GM23338 (cell line): ENCODE results near the gene SEC11A. TPM values are rescaled to one million over a fixed set of nuclear protein-coding genes. Genes with fewer than 3 reads are reported as not detected.

Source experiments
- ATAC-seq: fragments of 200-7000 bp; cut with Tn5 transposase; 3 replicates; pipeline ENCODE4 v1.9.1; 2020
- DNase-seq: peaks from one replicate; pipeline ENCODE4 v3.0.0-alpha.2; 2015; ENCODE audit warnings: low spot score
- H2AFZ ChIP-seq: fragments of 200-600 bp; sonication (generic); 2 replicates; pipeline ENCODE4 v1.8.0; 2016; ENCODE audit warnings: antibody characterized with exemption, mild to moderate bottlenecking, moderate library complexity
- H3F3A ChIP-seq: fragments of 200-600 bp; sonication (generic); replicated peaks from 2 replicates; pipeline ENCODE4 v1.8.0; 2017; ENCODE audit warnings: antibody characterized with exemption, mixed run types, low read depth
- H3K27ac ChIP-seq: fragments of 200-600 bp; sonication (generic); 2 replicates; pipeline ENCODE4 v1.6.1; 2016; ENCODE audit warnings: low read depth
- H3K27me3 ChIP-seq: fragments of 200-600 bp; sonication (generic); 2 replicates; pipeline ENCODE4 v1.8.0; 2016; ENCODE audit warnings: mild to moderate bottlenecking, mixed run types, moderate library complexity; ENCODE audit not compliant: insufficient read depth
- H3K36me3 ChIP-seq: fragments of 200-600 bp; sonication (generic); 2 replicates; pipeline ENCODE4 v1.8.0; 2016; ENCODE audit warnings: mild to moderate bottlenecking; ENCODE audit not compliant: insufficient read depth
- H3K4me1 ChIP-seq: fragments of 200-600 bp; sonication (generic); 2 replicates; pipeline ENCODE4 v1.8.0; 2016; ENCODE audit warnings: mild to moderate bottlenecking, moderate library complexity; ENCODE audit not compliant: insufficient read depth
- H3K4me2 ChIP-seq: fragments of 200-600 bp; sonication (generic); 2 replicates; pipeline ENCODE4 v1.7.1; 2017; ENCODE audit warnings: mixed run types
- H3K4me3 ChIP-seq: fragments of 200-600 bp; sonication (generic); 2 replicates; pipeline ENCODE4 v1.6.1; 2016; ENCODE audit warnings: mixed run types
- H3K79me2 ChIP-seq: fragments of 200-600 bp; sonication (generic); replicated peaks from 2 replicates; pipeline ENCODE4 v1.8.0; 2017; ENCODE audit warnings: mild to moderate bottlenecking; ENCODE audit not compliant: insufficient read depth
- H3K9me2 ChIP-seq: fragments of 200-600 bp; sonication (generic); 2 replicates; pipeline ENCODE4 v1.8.0; 2017; ENCODE audit not compliant: insufficient read depth
- H4K20me1 ChIP-seq: fragments of 200-600 bp; sonication (generic); replicated peaks from 2 replicates; pipeline ENCODE4 v1.8.0; 2017; ENCODE audit warnings: mild to moderate bottlenecking; ENCODE audit not compliant: insufficient read depth
- H3K27ac Mint-ChIP-seq: 2 replicates; pipeline ENCODE4 v1.8.0; 2020; ENCODE audit warnings: inconsistent platforms, mild to moderate bottlenecking, moderate library complexity, mixed read lengths
- H3K27me3 Mint-ChIP-seq: 3 replicates; pipeline ENCODE4 v1.8.0; 2022; ENCODE audit warnings: low read depth, mild to moderate bottlenecking, moderate library complexity, mixed read lengths, inconsistent platforms; ENCODE audit not compliant: insufficient read depth, poor library complexity
- H3K36me3 Mint-ChIP-seq: 3 replicates; pipeline ENCODE4 v1.8.0; 2021; ENCODE audit warnings: low read depth, mild to moderate bottlenecking, inconsistent platforms, moderate library complexity, mixed read lengths
- H3K4me1 Mint-ChIP-seq: 3 replicates; pipeline ENCODE4 v1.8.0; 2020; ENCODE audit warnings: mild to moderate bottlenecking, inconsistent platforms, mixed read lengths
- H3K4me3 Mint-ChIP-seq: 3 replicates; pipeline ENCODE4 v1.8.0; 2021; ENCODE audit warnings: moderate library complexity, mild to moderate bottlenecking, inconsistent platforms, mixed read lengths
- H3K9me3 Mint-ChIP-seq: 3 replicates; pipeline ENCODE4 v1.8.0; 2020; ENCODE audit warnings: moderate library complexity, mild to moderate bottlenecking, inconsistent platforms, mixed read lengths
- CREB1 ChIP-seq: fragments of 250-450 bp; sonication (Bioruptor Pico); IDR thresholded peaks from 2 replicates; pipeline ENCODE4 v1.5.0; 2020; ENCODE audit warnings: low read depth, mild to moderate bottlenecking, moderate library complexity
- EZH2 ChIP-seq: fragments of 200-600 bp; sonication (generic); IDR thresholded peaks from one replicate; pipeline ENCODE4 v1.8.0; 2017; ENCODE audit warnings: antibody characterized with exemption, mild to moderate bottlenecking, low read depth; ENCODE audit not compliant: unreplicated experiment
- EZH2phosphoT487 ChIP-seq: fragments of 200-600 bp; sonication (generic); IDR thresholded peaks from one replicate; pipeline ENCODE4 v1.8.1; 2018; ENCODE audit warnings: antibody characterized with exemption; ENCODE audit not compliant: unreplicated experiment
- NANOG ChIP-seq: IDR thresholded peaks from 2 replicates; pipeline ENCODE4 v1.6.1; 2016; ENCODE audit warnings: antibody characterized with exemption, borderline replicate concordance
- STAT1 ChIP-seq: IDR thresholded peaks from one replicate; pipeline ENCODE4 v1.6.1; 2016; ENCODE audit warnings: antibody characterized with exemption; ENCODE audit not compliant: unreplicated experiment
- ZNF331 ChIP-seq: fragments of 250-450 bp; sonication (Bioruptor Pico); IDR thresholded peaks from 2 replicates; pipeline ENCODE4 v1.5.0; 2020; ENCODE audit warnings: low read depth, mild to moderate bottlenecking, moderate library complexity
- polyA plus RNA-seq: library from polyadenylated mRNA; unstranded; fragments of >200 nt; fragmentation: Nextera tagmentation; extraction: Ambion mirVana; gene quantifications from 2 replicates; pipeline ENCODE4 v1.2.1, GENCODE V29; 2016
- total RNA-seq: library from RNA; depleted of rRNA; stranded (reverse); fragments of >200 nt; shearing (Covaris generic); gene quantifications from 2 replicates; pipeline ENCODE4 v1.2.3, GENCODE V29; 2014
- TF ChIP-seq, protein P1 (sequence below), 2 experiments: fragments of 200-600 bp in 1 of 2; sonication (generic) in 1 of 2; conservative IDR thresholded peaks; 2 replicates each; pipeline versions ENCODE4 v1.5.1 to v1.6.1; 2016 to 2017; ENCODE audit warnings: antibody characterized with exemption in 2 of 2, low read depth in 2 of 2, mild to moderate bottlenecking in 2 of 2, moderate library complexity in 1 of 2
- TF ChIP-seq, protein P2 (sequence below): IDR thresholded peaks from 2 replicates; pipeline ENCODE4 v1.6.1; 2016; ENCODE audit warnings: antibody characterized with exemption
- TF ChIP-seq, protein P3 (sequence below): IDR thresholded peaks from one replicate; pipeline ENCODE4 v1.6.1; 2018; ENCODE audit warnings: antibody characterized with exemption; ENCODE audit not compliant: unreplicated experiment

SEC11A gene
- total and polyA plus RNA-seq, 2 experiments from 2014 or later = 191 to 257 TPM

DNA sequence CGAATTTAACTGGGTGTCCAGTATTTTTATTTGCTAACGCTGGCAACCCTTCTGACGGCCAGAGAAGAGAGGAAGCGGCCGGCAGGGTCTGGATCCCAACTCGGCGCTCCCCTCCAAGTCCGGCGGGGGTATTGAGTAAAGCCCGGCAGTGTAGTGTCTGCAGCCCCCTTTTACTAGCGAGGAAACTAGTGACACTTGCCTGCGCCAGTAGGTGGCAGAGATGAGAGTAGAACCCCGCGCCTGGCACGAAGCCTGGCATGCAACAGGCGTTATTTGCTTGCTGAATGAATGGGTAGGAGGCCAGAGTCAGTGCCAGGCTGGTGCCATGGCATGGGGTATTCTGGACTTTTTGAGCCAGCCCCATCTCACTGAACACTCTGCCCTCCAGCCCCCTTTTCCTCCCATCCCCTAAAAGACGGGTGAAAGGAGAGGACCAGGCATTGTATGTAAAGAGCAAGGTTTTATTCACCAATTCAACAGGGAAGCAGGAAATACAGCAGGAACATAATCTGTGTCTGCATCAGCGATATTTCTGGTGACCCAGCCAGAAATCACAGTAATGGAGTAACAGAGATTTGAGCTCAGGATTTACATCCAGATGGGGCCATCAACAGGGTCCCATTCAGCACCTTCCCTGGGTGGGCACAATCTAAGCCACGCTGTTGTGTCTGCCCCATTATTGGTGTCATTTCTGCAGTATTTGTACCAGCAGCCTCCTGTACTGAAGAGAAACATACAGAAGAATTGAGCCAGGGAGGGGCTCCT, 61.1 kb downstream of the SEC11A start:
- H3K4me2 ChIP-seq = peak overlapping the region; percentile 90
- Mint-ChIP-seq H3K27me3 (peaks cover 19% of the 10 kb centered on the region), H3K4me3 (peak overlapping the region; percentile 99), H3K9me3 (no peaks in the 10 kb centered on the region; the same call in 2 of the 3 replicates), H3K36me3 (peaks cover 25% of the 10 kb centered on the region), H3K4me1 (peaks cover 30% of the 10 kb centered on the region), H3K27ac (no peak overlapping the region)
- peak; percentile 94 for DNase-seq
- peaks cover 22% of the 10 kb centered on the region for H3F3A ChIP-seq
- TF ChIP-seq, protein P1, sequence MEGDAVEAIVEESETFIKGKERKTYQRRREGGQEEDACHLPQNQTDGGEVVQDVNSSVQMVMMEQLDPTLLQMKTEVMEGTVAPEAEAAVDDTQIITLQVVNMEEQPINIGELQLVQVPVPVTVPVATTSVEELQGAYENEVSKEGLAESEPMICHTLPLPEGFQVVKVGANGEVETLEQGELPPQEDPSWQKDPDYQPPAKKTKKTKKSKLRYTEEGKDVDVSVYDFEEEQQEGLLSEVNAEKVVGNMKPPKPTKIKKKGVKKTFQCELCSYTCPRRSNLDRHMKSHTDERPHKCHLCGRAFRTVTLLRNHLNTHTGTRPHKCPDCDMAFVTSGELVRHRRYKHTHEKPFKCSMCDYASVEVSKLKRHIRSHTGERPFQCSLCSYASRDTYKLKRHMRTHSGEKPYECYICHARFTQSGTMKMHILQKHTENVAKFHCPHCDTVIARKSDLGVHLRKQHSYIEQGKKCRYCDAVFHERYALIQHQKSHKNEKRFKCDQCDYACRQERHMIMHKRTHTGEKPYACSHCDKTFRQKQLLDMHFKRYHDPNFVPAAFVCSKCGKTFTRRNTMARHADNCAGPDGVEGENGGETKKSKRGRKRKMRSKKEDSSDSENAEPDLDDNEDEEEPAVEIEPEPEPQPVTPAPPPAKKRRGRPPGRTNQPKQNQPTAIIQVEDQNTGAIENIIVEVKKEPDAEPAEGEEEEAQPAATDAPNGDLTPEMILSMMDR (conservative IDR thresholded peaks at IDR 0.05; ENCODE audit: low read depth in 2 of 2) = peak; percentile 66 to 82
- TF ChIP-seq EZH2phosphoT487 (no peak), CREB1 (0 out of 2 replicates have a peak, but pooled peaks have one; percentile 18), ZNF331 (CRISPR knock-in tag) (no peak), EZH2 (no peak), STAT1 (no peak), NANOG (no peak)
- TF ChIP-seq, protein P2, sequence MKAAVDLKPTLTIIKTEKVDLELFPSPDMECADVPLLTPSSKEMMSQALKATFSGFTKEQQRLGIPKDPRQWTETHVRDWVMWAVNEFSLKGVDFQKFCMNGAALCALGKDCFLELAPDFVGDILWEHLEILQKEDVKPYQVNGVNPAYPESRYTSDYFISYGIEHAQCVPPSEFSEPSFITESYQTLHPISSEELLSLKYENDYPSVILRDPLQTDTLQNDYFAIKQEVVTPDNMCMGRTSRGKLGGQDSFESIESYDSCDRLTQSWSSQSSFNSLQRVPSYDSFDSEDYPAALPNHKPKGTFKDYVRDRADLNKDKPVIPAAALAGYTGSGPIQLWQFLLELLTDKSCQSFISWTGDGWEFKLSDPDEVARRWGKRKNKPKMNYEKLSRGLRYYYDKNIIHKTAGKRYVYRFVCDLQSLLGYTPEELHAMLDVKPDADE = no peak
- TF ChIP-seq, protein P3, sequence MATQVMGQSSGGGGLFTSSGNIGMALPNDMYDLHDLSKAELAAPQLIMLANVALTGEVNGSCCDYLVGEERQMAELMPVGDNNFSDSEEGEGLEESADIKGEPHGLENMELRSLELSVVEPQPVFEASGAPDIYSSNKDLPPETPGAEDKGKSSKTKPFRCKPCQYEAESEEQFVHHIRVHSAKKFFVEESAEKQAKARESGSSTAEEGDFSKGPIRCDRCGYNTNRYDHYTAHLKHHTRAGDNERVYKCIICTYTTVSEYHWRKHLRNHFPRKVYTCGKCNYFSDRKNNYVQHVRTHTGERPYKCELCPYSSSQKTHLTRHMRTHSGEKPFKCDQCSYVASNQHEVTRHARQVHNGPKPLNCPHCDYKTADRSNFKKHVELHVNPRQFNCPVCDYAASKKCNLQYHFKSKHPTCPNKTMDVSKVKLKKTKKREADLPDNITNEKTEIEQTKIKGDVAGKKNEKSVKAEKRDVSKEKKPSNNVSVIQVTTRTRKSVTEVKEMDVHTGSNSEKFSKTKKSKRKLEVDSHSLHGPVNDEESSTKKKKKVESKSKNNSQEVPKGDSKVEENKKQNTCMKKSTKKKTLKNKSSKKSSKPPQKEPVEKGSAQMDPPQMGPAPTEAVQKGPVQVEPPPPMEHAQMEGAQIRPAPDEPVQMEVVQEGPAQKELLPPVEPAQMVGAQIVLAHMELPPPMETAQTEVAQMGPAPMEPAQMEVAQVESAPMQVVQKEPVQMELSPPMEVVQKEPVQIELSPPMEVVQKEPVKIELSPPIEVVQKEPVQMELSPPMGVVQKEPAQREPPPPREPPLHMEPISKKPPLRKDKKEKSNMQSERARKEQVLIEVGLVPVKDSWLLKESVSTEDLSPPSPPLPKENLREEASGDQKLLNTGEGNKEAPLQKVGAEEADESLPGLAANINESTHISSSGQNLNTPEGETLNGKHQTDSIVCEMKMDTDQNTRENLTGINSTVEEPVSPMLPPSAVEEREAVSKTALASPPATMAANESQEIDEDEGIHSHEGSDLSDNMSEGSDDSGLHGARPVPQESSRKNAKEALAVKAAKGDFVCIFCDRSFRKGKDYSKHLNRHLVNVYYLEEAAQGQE = no peak
- H3K9me2 ChIP-seq = no peaks in the 10 kb centered on the region
- peak; percentile 58 for ATAC-seq
- H3K4me1 ChIP-seq = peaks cover 29% of the 10 kb centered on the region
- H4K20me1 ChIP-seq = no peaks in the 10 kb centered on the region; the same call in 1 of the 2 replicates
- H3K4me3 ChIP-seq = peak overlapping the region; percentile 98
- H3K36me3 ChIP-seq = 0 out of 2 replicates have a peak, but pooled peaks cover 23% of the 10 kb centered on the region
- peak overlapping the region; percentile 96; the same call in 1 of the 2 replicates for H2AFZ ChIP-seq
- H3K79me2 ChIP-seq = peaks cover 24% of the 10 kb centered on the region
- H3K27me3 ChIP-seq = peaks cover 12% of the 10 kb centered on the region
- peak overlapping the region; percentile 78; the same call in 1 of the 2 replicates for H3K27ac ChIP-seq
